ENCODE measurements around the gene PEX14.

GRCh38 chr1:10678852-10679251, 204.1 kb downstream of the PEX14 start:
- TF ChIP-seq CTCF (IDR thresholded peaks at IDR 0.05) (no peak), POLR2A (IDR thresholded peaks at IDR 0.05) (no peak)

Measured in uterus (tissue), 2 donors.